ENCODE data around the gene LBHD1.
"Not testable (repeated sequence)": the region's sequence is repeated elsewhere in the genome, so short reads cannot be mapped to it uniquely, and the experiment has no call there.

Gene LBHD1

DNA sequence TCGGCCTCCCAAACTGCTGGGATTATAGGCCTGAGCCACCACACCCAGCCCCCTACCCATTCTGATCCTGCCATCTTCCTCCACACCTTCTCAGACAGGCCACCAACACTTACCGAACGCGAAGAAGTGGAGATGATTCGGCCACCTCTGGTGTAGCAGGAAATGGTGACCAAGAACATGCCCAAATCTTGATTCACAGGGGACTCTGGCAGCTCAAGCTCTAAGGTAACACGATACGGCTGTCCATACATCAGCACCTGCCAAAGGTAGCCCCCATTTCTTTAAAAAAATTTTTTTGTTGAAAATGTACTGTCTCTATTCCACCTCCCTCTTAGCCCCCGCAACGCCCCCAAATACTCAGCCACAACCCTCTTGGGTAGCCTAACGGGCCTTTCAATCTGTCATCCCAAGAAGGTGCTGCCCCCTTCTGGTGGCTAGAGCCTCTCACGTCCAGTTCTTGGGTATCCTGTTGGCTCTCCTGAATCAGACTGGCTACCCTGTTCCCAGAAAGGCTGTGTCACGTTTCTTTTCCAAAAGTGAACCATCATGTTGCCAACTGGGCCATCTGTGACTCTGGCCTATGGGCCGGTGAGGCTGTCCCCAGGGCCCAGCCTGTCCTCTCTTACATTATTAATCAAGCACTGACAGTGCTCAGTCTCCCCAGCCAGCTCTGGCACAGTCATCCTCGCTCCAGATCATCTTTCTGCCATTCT lies 22.5 kb upstream of the LBHD1 start:
- peak; percentile 60 to 64 for DNase-seq (ENCODE audit: low read depth in 2 of 2)

GRCh38 chr11:62693624-62694023 lies 21.6 kb upstream of the LBHD1 start:
- DNase-seq (ENCODE audit: low read depth in 2 of 2), result not testable (repeated sequence)

GRCh38 chr11:62689421-62690183 lies 17.5 kb upstream of the LBHD1 start, which contains the start of gene LRRN4CL:
TSS of gene LRRN4CL (minus strand) at chr11:62689530. CDS start at chr11:62688508, 1,022 bp downstream.
- DNase-seq (ENCODE audit: low read depth in 2 of 2), result no peak

GRCh38 chr11:62688491-62688890 lies 16.4 kb upstream of the LBHD1 start:
- no peak for DNase-seq (ENCODE audit: low read depth in 2 of 2)

GRCh38 chr11:62687508-62688396 lies 15.7 kb upstream of the LBHD1 start:
- no peak for DNase-seq (ENCODE audit: low read depth in 2 of 2)

- DNase-seq (ENCODE audit: low read depth in 2 of 2), result no peak
Measured at GRCh38 chr11:62682518-62682917, 10.5 kb upstream of the LBHD1 start.

DNA sequence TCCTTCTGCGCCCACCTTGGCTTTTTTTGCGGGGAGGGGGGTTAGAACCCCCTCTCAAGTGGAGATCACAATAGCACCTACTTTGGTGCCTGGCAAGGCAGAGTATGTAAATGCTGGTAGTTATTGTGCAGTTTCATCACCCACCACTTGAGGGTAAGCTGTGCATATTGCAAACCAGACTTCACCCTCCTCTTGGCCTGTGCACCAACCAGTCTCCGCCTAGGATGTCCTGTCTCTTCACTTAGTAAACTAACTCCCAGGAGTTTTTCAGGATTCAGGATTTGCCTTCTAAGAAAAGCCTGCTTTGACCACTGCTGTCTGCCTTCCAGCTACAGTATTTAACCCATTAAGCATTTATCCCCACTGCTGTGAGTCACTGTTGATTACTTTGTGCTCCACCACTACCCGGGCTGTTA lies 8.8 kb upstream of the LBHD1 start:
- DNase-seq (ENCODE audit: low read depth in 2 of 2), result no peak

GRCh38 chr11:62678770-62679696 lies 7.0 kb upstream of the LBHD1 start, which contains the start of gene UBXN1:
TSS of gene UBXN1 (minus strand) at chr11:62679073. CDS start at chr11:62678923, 150 bp downstream.
- peak; percentile 62 to 66 for DNase-seq (ENCODE audit: low read depth in 2 of 2)

GRCh38 chr11:62678433-62678769 lies 6.3 kb upstream of the LBHD1 start:
- DNase-seq (ENCODE audit: low read depth in 2 of 2), result no peak

GRCh38 chr11:62677714-62678113 lies 5.6 kb upstream of the LBHD1 start:
- no peak for DNase-seq (ENCODE audit: low read depth in 2 of 2)

DNA sequence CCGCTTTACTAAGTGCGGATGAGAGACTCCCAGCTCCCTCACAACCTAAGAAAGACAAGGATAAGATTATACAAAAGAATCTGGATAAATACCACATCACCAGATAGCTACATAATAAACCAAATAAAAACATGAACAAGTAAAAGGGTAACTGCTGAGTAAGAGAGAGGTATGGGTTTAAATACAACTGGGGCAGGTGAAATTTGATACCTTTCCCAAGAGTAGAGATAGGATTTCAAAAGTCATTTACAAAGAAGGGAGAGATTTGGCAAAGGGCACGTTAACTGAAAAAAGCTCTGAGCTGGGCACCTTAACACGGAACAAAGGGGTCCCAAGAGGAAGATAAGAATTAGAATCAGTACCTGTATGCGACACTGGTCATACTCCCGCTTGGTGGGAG lies 5.1 kb upstream of the LBHD1 start:
- no peak for DNase-seq (ENCODE audit: low read depth in 2 of 2)

- no peak for DNase-seq (ENCODE audit: low read depth in 2 of 2)
Measured at GRCh38 chr11:62676698-62677097, 4.6 kb upstream of the LBHD1 start.

DNA sequence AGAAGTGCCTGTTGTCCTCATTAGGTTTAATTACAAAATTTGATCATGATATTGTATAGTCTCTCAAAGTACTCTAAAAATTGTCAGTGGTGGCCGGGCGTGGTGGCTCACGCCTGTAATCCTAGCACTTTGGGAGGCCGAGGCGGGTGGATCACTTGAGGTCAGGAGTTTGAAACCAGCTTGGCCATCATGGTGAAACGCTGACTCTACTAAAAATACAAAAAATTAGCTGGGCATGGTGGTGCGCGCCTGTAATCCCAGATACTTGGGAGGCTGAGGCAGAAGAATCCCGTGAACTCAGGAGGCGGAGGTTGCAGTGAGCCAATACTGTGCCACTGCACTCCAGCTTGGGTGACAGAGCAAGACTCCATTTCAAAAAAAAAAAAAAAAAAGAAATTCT lies 3.3 kb upstream of the LBHD1 start:
- DNase-seq (ENCODE audit: low read depth in 2 of 2), result not testable (repeated sequence)

- no peak for DNase-seq (ENCODE audit: low read depth in 2 of 2)
Measured at GRCh38 chr11:62673196-62673525, 1.1 kb upstream of the LBHD1 start.

GRCh38 chr11:62671236-62671607 lies 845 bp downstream of the LBHD1 start:
- DNase-seq (ENCODE audit: low read depth in 2 of 2), result no peak

DNA sequence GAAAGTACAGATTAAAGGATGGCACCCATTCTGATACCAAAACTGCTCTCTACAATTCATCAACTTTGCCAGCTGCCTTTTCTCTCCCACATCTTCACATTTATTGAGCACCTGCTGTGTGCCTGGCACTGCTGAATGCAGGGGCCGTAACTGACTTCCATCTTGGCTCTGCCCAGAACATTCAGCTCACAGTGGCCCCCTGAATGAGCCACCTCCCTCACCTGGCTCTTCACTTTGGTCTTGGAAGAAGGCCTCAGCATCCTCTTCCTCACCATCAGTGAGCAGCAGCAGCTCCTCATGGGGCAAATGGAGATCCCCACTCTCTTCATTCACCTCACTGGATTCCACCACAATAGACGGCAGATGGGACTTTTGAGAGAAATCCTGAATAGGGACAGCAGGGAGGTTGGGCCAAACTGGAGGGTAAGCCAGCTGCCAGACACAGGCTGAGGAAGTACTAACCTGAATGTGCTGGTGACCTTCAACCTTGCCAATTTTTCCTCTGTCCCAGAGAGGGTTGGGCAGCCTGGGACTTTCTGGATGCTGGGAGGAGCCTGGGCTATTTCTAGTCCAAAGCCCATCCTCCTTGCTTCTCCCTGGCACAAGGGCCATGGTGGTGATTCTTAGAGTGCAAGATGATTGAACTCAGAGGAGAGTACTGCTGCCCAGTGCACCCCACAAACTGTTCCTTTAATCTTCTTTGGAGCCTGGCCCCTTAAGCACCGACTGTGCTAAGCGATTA lies 2.5 kb downstream of the LBHD1 start:
- DNase-seq (ENCODE audit: low read depth in 2 of 2), result no peak

DNA sequence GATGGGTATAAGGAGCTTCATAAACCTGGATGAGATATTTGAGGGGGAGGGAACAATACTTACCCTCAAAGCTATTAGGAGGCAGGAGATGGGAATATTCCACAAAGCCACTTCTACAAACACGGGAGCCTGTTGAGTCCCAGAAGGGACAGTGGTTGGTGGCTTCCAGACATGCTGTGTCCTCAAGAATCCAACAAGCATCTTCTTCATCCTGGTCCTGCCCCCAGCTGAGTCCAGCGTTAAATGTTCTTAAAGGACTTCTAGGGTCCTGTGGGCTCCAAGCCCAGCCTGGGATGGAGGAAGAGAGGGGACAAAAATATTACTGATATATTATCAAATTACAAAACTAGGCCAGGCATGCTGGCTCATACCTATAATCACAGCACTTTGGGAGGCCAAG lies 4.6 kb downstream of the LBHD1 start:
- no peak for DNase-seq (ENCODE audit: low read depth in 2 of 2)

DNA sequence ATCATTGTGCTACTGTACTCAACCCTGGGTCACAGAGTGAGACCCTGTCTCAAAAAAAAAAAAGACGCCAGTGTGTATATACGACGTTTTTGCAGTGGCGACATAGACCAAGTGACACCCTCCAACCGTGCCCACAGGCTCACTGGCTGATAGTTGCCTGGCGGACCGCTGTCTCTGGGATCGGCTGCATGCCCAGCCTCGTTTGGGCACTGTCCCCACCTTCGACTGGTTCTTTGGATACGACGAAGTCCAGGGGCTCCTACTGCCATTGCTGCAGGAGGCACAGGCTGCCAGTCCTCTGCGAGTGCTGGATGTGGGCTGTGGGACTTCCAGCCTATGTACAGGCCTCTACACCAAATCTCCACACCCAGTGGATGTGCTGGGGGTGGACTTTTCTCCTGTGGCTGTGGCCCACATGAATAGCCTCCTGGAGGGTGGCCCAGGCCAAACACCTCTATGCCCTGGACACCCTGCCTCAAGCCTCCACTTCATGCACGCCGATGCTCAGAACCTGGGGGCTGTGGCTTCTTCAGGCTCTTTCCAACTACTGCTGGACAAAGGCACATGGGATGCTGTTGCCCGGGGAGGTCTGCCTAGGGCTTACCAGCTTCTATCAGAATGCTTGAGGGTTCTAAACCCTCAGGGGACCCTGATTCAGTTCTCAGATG lies 5.7 kb downstream of the LBHD1 start:
- DNase-seq (ENCODE audit: low read depth in 2 of 2), result no peak

DNA sequence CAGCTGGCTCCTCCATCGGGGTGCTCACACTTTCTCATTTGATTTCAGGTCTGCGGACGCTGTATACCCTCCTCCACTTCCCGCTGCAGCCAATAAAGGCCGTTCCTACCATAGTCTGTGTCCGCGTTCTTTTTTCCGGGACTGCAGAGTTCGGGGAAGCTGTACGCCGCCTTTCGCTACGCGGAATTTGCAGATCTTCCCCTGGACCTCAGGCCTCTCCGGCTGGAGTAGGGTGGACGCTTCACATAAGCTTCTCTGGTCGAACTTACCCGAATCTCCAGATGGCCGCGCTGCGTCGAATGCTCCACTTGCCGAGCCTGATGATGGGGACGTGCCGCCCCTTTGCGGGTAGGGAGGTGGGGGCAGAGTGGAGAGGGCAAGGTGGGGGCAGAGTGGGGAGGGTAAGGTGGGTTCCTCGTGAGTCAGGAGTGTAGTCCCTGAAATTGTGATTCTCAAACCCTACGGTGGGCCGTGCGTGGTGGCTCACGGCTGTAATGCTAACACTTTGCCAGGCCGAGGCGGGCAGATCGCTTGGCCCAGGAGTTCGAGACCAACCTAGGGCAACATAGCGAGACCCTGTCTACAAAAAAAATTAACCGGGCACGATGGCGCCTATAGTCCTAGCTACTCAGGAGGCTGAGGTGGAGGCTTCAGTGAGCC lies 6.3 kb downstream of the LBHD1 start:
- peak; percentile 32 to 40 for DNase-seq (ENCODE audit: low read depth in 2 of 2)

Data from stimulated activated CD8-positive, alpha-beta memory T cell treated with anti-CD3 and anti-CD28 coated beads, Interleukin-2, amount 100 ng/mL, for 1 hour (primary cell).